H1 (cell line): ENCODE data around the gene FRMD4B. TPM values are rescaled to one million over a fixed set of nuclear protein-coding genes. Genes with fewer than 3 reads are reported as not detected.

ENCODE experiments used
- CTCF ChIA-PET: fragments of 300-600 bp; sonication (Branson Sonifier 250); formaldehyde crosslinking; loops from one replicate; lab custom pipeline; 2021; ENCODE audit not compliant: partially characterized antibody; lab: Charles Lee
- POLR2A ChIA-PET: fragments of 300-600 bp; sonication (Branson Sonifier 250); formaldehyde crosslinking; loops from one replicate; lab custom pipeline; 2021; ENCODE audit warnings: inconsistent platforms; ENCODE audit not compliant: partially characterized antibody; lab: Charles Lee
- DNase-seq, 2 experiments: peaks; one replicate each; pipeline versions ENCODE4 v3.0.0 to v3.0.0-alpha.2; 2010 to 2022; ENCODE audit warnings: low spot score in 2 of 2, low read depth in 1 of 2, mixed read lengths in 1 of 2
- FAIRE-seq: peaks from 2 replicates; lab custom pipeline; 2011; peaks lifted over from hg19 to GRCh38; lab: Jason Lieb, UNC
- H2AFZ ChIP-seq: 2 replicates; pipeline ENCODE4 v1.8.1; 2012; ENCODE audit warnings: low read length, inconsistent platforms
- H2AK5ac ChIP-seq: 2 replicates; pipeline ENCODE4 v1.6.1; 2013; ENCODE audit warnings: low read depth, low read length
- H2BK120ac ChIP-seq: replicated peaks from 2 replicates; pipeline ENCODE3; 2013; ENCODE audit warnings: low read depth, low read length, inconsistent platforms
- H2BK12ac ChIP-seq: 2 replicates; pipeline ENCODE4 v1.6.1; 2013; ENCODE audit warnings: low read depth, low read length
- H2BK15ac ChIP-seq: 2 replicates; pipeline ENCODE4 v1.6.1; 2013; ENCODE audit warnings: low read length
- H2BK20ac ChIP-seq: 2 replicates; pipeline ENCODE4 v1.6.1; 2013; ENCODE audit warnings: low read length
- H2BK5ac ChIP-seq: 2 replicates; pipeline ENCODE4 v1.6.1; 2013; ENCODE audit warnings: low read depth, low read length
- H3K14ac ChIP-seq: 2 replicates; pipeline ENCODE4 v1.6.1; 2013; ENCODE audit warnings: inconsistent platforms; ENCODE audit not compliant: insufficient read length
- H3K18ac ChIP-seq: 2 replicates; pipeline ENCODE4 v1.6.1; 2013; ENCODE audit warnings: low read length; ENCODE audit errors: extremely low read depth
- H3K23ac ChIP-seq: 2 replicates; pipeline ENCODE4 v1.6.1; 2013; ENCODE audit warnings: inconsistent platforms; ENCODE audit not compliant: insufficient read length
- H3K23me2 ChIP-seq: 2 replicates; pipeline ENCODE4 v1.6.1; 2013; ENCODE audit warnings: low read depth, low read length
- H3K27ac ChIP-seq: 2 replicates; pipeline ENCODE4 v1.6.1; 2011; ENCODE audit warnings: low read depth, low read length, inconsistent platforms
- H3K27me3 ChIP-seq, 4 experiments: replicated peaks in 1 of 4; 1 replicate in 1 of 4; 2 replicates in 3 of 4; pipeline versions ENCODE4 v1.6.1 to v1.8.1; 2011 to 2013; ENCODE audit warnings: low read length in 3 of 4, mild to moderate bottlenecking in 3 of 4, inconsistent platforms in 2 of 4, mixed read lengths in 2 of 4, moderate library complexity in 1 of 4; ENCODE audit not compliant: control insufficient read depth in 3 of 4, insufficient read depth in 3 of 4; ENCODE audit errors: extremely low read depth in 1 of 4
- H3K36me3 ChIP-seq, 4 experiments: 2 replicates each; pipeline versions ENCODE4 v1.6.1 to v1.8.1; 2011 to 2013; ENCODE audit warnings: mild to moderate bottlenecking in 4 of 4, low read length in 3 of 4, moderate library complexity in 2 of 4, control low read depth in 1 of 4, inconsistent platforms in 1 of 4; ENCODE audit not compliant: insufficient read depth in 4 of 4, control insufficient read depth in 2 of 4
- H3K4ac ChIP-seq: replicated peaks from 2 replicates; pipeline ENCODE3; 2013; ENCODE audit warnings: low read length, low read depth, mixed read lengths, inconsistent platforms; ENCODE audit not compliant: insufficient read length
- H3K4me1 ChIP-seq, 4 experiments: replicated peaks in 1 of 4; 1 replicate in 1 of 4; 2 replicates in 3 of 4; pipeline versions ENCODE4 v1.6.1 to v1.8.1; 2011 to 2013; ENCODE audit warnings: low read length in 3 of 4, inconsistent platforms in 2 of 4, mixed read lengths in 1 of 4; ENCODE audit not compliant: insufficient read depth in 4 of 4, control insufficient read depth in 3 of 4
- H3K4me2 ChIP-seq, 2 experiments: 2 replicates each; pipeline versions ENCODE4 v1.6.1 to v1.8.1; 2011 to 2013; ENCODE audit warnings: low read depth in 2 of 2, low read length in 2 of 2, control low read depth in 1 of 2, inconsistent platforms in 1 of 2, mild to moderate bottlenecking in 1 of 2; ENCODE audit not compliant: insufficient read depth in 1 of 2
- H3K4me3 ChIP-seq, 4 experiments: fragments of 200-600, 300-600 bp in 1 of 4; sonication (generic), shearing (Covaris generic), sonication (Bioruptor Twin) in 1 of 4; 2 replicates each; pipeline versions ENCODE4 v1.5.1 to v1.8.1; 2011 to 2016; ENCODE audit warnings: low read length in 4 of 4, low read depth in 3 of 4, control low read depth in 2 of 4, inconsistent platforms in 2 of 4, mild to moderate bottlenecking in 2 of 4, mixed read lengths in 1 of 4, moderate library complexity in 1 of 4; ENCODE audit not compliant: insufficient read depth in 2 of 4; ENCODE audit errors: extremely low read depth in 1 of 4
- H3K56ac ChIP-seq: replicated peaks from 2 replicates; pipeline ENCODE3; 2013; ENCODE audit warnings: low read depth, mild to moderate bottlenecking, mixed read lengths, low read length, inconsistent platforms; ENCODE audit not compliant: insufficient read length
- H3K79me1 ChIP-seq: 2 replicates; pipeline ENCODE4 v1.6.1; 2013; ENCODE audit warnings: low read depth, low read length, control low read depth
- H3K79me2 ChIP-seq, 2 experiments: 2 replicates each; pipeline versions ENCODE4 v1.6.1 to v1.8.1; 2012 to 2013; ENCODE audit warnings: low read length in 2 of 2, mild to moderate bottlenecking in 2 of 2, inconsistent platforms in 1 of 2; ENCODE audit not compliant: insufficient read depth in 2 of 2, control insufficient read depth in 1 of 2
- H3K9ac ChIP-seq, 4 experiments: replicated peaks in 1 of 4; 1 replicate in 1 of 4; 2 replicates in 3 of 4; pipeline versions ENCODE4 v1.6.1 to v1.8.1; 2011 to 2013; ENCODE audit warnings: low read depth in 3 of 4, low read length in 3 of 4, control low read depth in 2 of 4, mild to moderate bottlenecking in 2 of 4, moderate library complexity in 2 of 4, inconsistent platforms in 1 of 4; ENCODE audit errors: extremely low read depth in 1 of 4
- H3K9me3 ChIP-seq, 2 experiments: 2 replicates each; pipeline versions ENCODE4 v1.6.1 to v1.8.1; 2012 to 2013; ENCODE audit warnings: mild to moderate bottlenecking in 2 of 2, moderate library complexity in 2 of 2, control low read depth in 1 of 2, inconsistent platforms in 1 of 2, low read depth in 1 of 2, low read length in 1 of 2, mixed read lengths in 1 of 2; ENCODE audit not compliant: insufficient read depth in 2 of 2
- H4K20me1 ChIP-seq, 2 experiments: replicated peaks in 1 of 2; 2 replicates each; pipeline versions ENCODE3 to v1.8.1; 2011 to 2013; ENCODE audit warnings: inconsistent platforms in 2 of 2, low read length in 2 of 2, mild to moderate bottlenecking in 1 of 2; ENCODE audit not compliant: insufficient read depth in 2 of 2, control insufficient read depth in 1 of 2
- H4K5ac ChIP-seq: 2 replicates; pipeline ENCODE4 v1.6.1; 2013; ENCODE audit warnings: low read length, low read depth, mixed read lengths, inconsistent platforms; ENCODE audit not compliant: insufficient read length
- H4K8ac ChIP-seq: 2 replicates; pipeline ENCODE4 v1.8.0; 2013; ENCODE audit warnings: mild to moderate bottlenecking, moderate library complexity, low read length, inconsistent platforms; ENCODE audit not compliant: insufficient read depth; ENCODE audit errors: extremely low read depth
- H4K91ac ChIP-seq: replicated peaks from 2 replicates; pipeline ENCODE3; 2013; ENCODE audit warnings: low read length, mixed read lengths, inconsistent platforms; ENCODE audit not compliant: insufficient read length
- ATF3 ChIP-seq: IDR thresholded peaks from 2 replicates; pipeline ENCODE4 v1.6.1; 2011; ENCODE audit warnings: low read depth, mild to moderate bottlenecking, low read length; ENCODE audit not compliant: insufficient read depth
- FOSL1 ChIP-seq: IDR thresholded peaks from 2 replicates; pipeline ENCODE4 v1.6.1; 2011; ENCODE audit warnings: mild to moderate bottlenecking, low read depth, low read length, moderate library complexity; ENCODE audit not compliant: insufficient read depth
- GTF2F1 ChIP-seq: IDR thresholded peaks from 2 replicates; pipeline ENCODE4 v1.6.1; 2012; ENCODE audit warnings: low read depth, low read length, improper control_type of control experiment, borderline replicate concordance
- HDAC2 ChIP-seq, 2 experiments: fragments of 300-600 bp in 1 of 2; sonication (generic) in 1 of 2; IDR thresholded peaks; 2 replicates each; pipeline ENCODE4 v1.6.1; 2011 to 2012; ENCODE audit warnings: low read depth in 2 of 2, low read length in 2 of 2, mild to moderate bottlenecking in 2 of 2, moderate library complexity in 2 of 2, borderline replicate concordance in 1 of 2, inconsistent platforms in 1 of 2
- KDM1A ChIP-seq: fragments of 200-600, 300-600 bp; sonication (generic); IDR thresholded peaks from 2 replicates; pipeline ENCODE4 v1.7.1; 2016; ENCODE audit warnings: mild to moderate bottlenecking, low read length, borderline replicate concordance
- TCF12 ChIP-seq: IDR thresholded peaks from 2 replicates; pipeline ENCODE4 v1.6.1; 2011; ENCODE audit warnings: low read depth, mild to moderate bottlenecking, low read length
- WGBS, 2 experiments: shearing (Covaris generic) in 1 of 2; methylation state at CpG; one replicate each; pipeline versions ENCODE4 v1.1.6 to v1.1.7; 2013 to 2015; ENCODE audit warnings: low lambda C conversion rate in 2 of 2, mixed read lengths in 2 of 2, inconsistent platforms in 1 of 2, low coverage in 1 of 2, missing lambda C conversion rate in 1 of 2; ENCODE audit not compliant: insufficient replicate concordance in 2 of 2, insufficient coverage in 1 of 2, insufficient read length in 1 of 2; ENCODE audit errors: extremely low coverage in 1 of 2, missing lambda C conversion rate in 1 of 2; 5-methylcytosine and 5-hydroxymethylcytosine counted together
- polyA plus RNA-seq, 7 experiments: library from polyadenylated mRNA; depleted of rRNA in 3 of 7; stranded (reverse) in 5 of 7; unstranded in 2 of 7; fragments of >200 nt in 5 of 7; fragments of 200-250 nt in 2 of 7; gene quantifications; 1 replicate in 5 of 7; 2 replicates in 1 of 7; 4 replicates in 1 of 7; pipeline versions ENCODE4 v1.2.1 to v1.2.3, GENCODE V29; 2011 to 2013; ENCODE audit warnings: missing spikeins in 2 of 7, mixed read lengths in 2 of 7
- total RNA-seq: library from RNA; stranded (reverse); fragmentation: NEBNext Ultra II Directional; extraction: Animal tissue kit (Norgen Biotek cat#: 25700); gene quantifications from 2 replicates; pipeline ENCODE4 v1.2.1, GENCODE V29; 2021

The FRMD4B gene
- total and polyA plus RNA-seq, 2 of the 8 experiments (the other 6 are each of a cell fraction or from before 2014, with no cell fraction given) = 2.7 to 7.2 TPM

- Histone ChIP-seq H3K4ac (no peak overlapping the region), H3K79me2 (no peaks in the 10 kb centered on the region), H3K18ac (no peak overlapping the region), H2BK5ac (no peak overlapping the region), H3K9me3 (no peaks in the 10 kb centered on the region), H3K4me2 (peak overlapping the region; percentile 43 to 47; a peak in 3 of 4 replicates), H3K4me3 (no peak overlapping the region), H3K14ac (no peak overlapping the region), H2BK20ac (no peak overlapping the region), H2BK15ac (no peak overlapping the region), H3K4me1 (peaks cover 0 to 6% (median 4%) of the 10 kb centered on the region in 4 experiments; a peak in 5 of 7 replicates), H2BK120ac (no peak overlapping the region), H3K23me2 (no peaks in the 10 kb centered on the region), H4K91ac (no peak overlapping the region), H4K20me1 (no peaks in the 10 kb centered on the region), H3K23ac (no peak overlapping the region), H3K27ac (no peak overlapping the region), H4K5ac (no peak overlapping the region), H2AFZ (no peak overlapping the region), H3K9ac (no peak overlapping the region), H2AK5ac (no peak overlapping the region), H3K79me1 (no peaks in the 10 kb centered on the region), H3K36me3 (no peaks in the 10 kb centered on the region), H3K27me3 (peaks cover 0 to 6% (median 3%) of the 10 kb centered on the region in 4 experiments; a peak in 3 of 7 replicates), H2BK12ac (no peak overlapping the region), H4K8ac (no peak overlapping the region), H3K56ac (no peak overlapping the region)
- DNase-seq (peak; percentile 41 to 58), FAIRE-seq (peak; percentile 96)
- ChIA-PET POLR2A (interaction anchor here (0.6 kb wide), 1 partner anchor 24 kb away, joined by 3 read pairs; no protein-coding TSS in a partner anchor), CTCF (interaction anchor here (0.7 to 2.1 kb wide), 12 partner anchors 10 to 282 kb away, joined by 3 to 12 read pairs (median 4); no protein-coding TSS in a partner anchor)
- WGBS, 2 experiments = 24% methylated on average over 3 of the region's 3 CpGs; no CpG with 5 or more reads in 1 of the 2 experiments
- TF ChIP-seq GTF2F1 (no peak), HDAC2 (IDR thresholded peaks at IDR 0.05; ENCODE audit: borderline replicate concordance in 1 of 2, low read depth in 2 of 2, low read length in 2 of 2) (peak in 1 of 2 experiments; percentile 78; a peak in 1 of 4 replicates), ATF3 (no peak), TCF12 (peak; percentile 88), FOSL1 (no peak), KDM1A (no peak)
These were observed 241.2 kb downstream of the FRMD4B start for GRCh38 chr3:69144631-69145245.
